ENCODE measurements around the gene NEUROG2. TPM values are rescaled to one million over a fixed set of nuclear protein-coding genes. Genes with fewer than 3 reads are reported as not detected.

The NEUROG2 gene
- total RNA-seq, 1 donor: not detected

DNA sequence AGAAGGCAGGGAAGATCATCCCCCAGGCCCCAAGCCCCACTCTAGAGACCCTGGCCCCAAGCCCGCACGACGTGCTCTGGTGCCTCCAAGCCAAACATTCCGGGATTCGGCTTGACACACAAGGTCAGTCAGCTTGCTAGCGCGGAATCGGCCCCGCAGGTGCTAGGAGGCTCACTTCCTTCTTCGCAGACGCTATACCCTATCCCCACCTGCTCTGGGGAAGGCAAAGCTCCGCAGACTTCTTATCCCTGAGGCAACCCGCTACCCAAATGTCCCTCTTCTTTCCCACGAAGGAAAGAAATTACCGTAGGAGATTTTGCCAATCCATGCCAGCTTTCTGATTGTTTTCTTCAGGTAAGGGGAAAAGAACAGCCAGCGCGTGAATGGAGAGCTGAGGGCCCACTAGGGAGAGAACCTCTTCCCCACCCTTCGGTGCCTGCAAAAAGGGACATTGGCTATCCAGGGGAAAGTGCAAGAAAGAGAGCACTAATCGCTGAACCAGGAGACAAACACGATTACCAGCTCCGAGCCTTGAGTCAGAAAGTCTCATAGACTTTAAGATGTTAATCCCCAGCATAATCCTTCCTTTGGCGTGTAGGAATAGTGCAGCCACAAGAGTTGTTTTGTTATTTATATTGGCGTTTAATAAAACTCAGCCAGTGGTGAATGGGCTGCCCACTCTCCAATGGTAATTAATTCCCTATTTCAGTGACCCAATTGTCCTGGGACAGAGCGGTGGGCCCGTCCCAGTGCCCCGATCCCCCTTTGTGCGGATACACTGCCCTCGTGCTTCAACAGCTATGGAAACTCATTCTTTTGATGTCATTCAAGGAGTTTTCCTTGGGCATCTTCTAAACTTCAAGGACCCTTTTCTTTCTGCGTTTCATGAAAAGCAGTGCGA is 5.4 kb upstream of the NEUROG2 start:
- TF ChIP-seq, protein P1, sequence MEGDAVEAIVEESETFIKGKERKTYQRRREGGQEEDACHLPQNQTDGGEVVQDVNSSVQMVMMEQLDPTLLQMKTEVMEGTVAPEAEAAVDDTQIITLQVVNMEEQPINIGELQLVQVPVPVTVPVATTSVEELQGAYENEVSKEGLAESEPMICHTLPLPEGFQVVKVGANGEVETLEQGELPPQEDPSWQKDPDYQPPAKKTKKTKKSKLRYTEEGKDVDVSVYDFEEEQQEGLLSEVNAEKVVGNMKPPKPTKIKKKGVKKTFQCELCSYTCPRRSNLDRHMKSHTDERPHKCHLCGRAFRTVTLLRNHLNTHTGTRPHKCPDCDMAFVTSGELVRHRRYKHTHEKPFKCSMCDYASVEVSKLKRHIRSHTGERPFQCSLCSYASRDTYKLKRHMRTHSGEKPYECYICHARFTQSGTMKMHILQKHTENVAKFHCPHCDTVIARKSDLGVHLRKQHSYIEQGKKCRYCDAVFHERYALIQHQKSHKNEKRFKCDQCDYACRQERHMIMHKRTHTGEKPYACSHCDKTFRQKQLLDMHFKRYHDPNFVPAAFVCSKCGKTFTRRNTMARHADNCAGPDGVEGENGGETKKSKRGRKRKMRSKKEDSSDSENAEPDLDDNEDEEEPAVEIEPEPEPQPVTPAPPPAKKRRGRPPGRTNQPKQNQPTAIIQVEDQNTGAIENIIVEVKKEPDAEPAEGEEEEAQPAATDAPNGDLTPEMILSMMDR (IDR thresholded peaks at IDR 0.05; ENCODE audit: insufficient read depth, low read length): no peak
- no peak overlapping the region for H3K4me3 ChIP-seq (ENCODE audit: low read depth, low read length)
- DNase-seq (ENCODE audit: low read depth): no peak

DNA sequence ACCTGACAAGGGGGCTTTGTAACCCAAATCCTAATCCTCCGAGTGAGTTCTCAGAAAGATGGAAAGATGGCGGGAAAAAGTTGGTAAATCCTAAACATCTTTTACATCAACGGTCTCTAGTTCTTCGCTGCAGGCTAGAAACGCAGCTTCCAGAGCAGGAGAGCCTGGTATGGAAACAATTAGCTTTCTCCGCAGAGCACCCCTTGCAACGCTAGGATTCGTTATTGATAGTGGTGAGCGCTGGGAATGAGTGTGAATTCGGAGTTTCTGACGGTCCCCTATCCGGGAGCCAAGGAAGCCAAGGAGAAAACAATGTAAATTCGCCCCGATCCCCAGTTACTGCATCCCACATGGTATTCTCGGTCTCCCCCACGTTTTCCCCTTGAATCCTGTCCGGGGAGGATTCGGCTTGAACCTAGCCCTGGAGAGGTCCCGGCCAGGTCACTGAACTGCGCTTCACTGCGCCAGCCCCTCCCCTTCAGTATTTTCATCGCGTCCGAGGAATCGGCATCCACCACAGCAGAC is 4.7 kb upstream of the NEUROG2 start:
- TF ChIP-seq, protein P1 (IDR thresholded peaks at IDR 0.05; ENCODE audit: insufficient read depth, low read length): no peak
- no peak for DNase-seq (ENCODE audit: low read depth)
- H3K4me3 ChIP-seq (ENCODE audit: low read depth, low read length): no peak overlapping the region

DNA sequence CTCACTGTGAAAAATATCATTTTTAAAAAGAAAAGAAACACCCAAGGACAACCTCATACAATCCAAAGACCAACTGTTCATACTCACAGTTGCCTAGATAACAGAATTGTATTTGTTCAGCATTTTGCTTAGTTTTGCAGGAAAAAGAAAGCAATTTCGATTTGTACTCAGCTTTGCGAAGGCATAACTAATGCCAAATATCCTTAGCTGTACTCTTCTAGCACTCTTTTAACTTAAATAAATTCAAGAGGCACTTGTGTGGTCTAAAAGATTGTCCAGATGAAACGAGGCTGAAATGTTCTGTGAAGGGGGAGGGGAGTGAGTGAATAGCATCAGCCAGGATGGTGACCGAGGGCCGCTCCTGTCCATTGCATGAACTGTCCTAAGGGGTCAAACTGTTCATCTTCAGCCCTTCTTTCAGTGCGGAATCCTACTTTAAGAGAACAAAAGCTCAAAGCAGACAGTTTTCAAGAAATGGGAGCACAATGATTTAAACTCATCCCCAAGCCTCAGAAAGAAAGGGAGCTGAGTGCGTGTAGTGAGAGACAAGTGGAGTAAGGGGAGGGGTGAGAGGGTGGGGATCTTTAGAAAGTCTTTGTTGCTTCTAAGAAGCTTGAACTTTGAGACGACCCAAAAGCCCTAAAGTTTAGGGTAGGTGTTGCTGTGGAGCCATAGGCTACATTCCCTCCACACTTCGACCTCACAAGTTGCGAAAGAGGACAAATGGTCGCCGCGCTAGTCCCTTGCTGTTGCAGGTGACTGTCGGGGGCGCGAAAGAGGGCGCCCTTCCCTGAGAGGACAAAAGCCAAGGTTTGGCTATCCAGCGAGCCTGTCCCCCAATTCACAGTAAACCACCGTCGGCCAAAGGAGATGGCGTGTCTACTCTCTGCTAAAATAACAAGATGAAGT is 4.0 kb upstream of the NEUROG2 start:
- H3K4me3 ChIP-seq (ENCODE audit: low read depth, low read length): no peak overlapping the region
- TF ChIP-seq, protein P1 (IDR thresholded peaks at IDR 0.05; ENCODE audit: insufficient read depth, low read length): no peak
- DNase-seq (ENCODE audit: low read depth): no peak

DNA sequence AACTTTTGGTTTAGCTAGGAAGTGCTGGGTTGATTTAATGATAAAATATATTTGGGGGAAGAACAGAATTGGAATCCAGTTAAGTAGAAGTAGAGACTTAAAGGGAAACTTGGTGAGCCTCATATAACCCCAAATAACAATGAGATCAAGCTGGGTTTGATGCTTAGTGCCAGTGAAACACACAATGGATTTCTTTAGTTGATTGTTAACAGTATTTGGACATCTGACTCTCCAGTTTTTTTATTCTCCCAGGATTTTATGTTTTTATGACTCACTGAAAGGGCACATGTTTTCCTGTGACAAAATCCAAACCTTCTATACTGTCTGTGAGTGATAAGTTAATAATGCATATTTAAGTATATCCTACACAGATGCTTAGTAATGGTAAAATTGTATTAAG is 2.7 kb upstream of the NEUROG2 start:
- no peak for DNase-seq (ENCODE audit: low read depth)
- no peak overlapping the region for H3K4me3 ChIP-seq (ENCODE audit: low read depth, low read length)
- TF ChIP-seq, protein P1 (IDR thresholded peaks at IDR 0.05; ENCODE audit: insufficient read depth, low read length): no peak

DNA sequence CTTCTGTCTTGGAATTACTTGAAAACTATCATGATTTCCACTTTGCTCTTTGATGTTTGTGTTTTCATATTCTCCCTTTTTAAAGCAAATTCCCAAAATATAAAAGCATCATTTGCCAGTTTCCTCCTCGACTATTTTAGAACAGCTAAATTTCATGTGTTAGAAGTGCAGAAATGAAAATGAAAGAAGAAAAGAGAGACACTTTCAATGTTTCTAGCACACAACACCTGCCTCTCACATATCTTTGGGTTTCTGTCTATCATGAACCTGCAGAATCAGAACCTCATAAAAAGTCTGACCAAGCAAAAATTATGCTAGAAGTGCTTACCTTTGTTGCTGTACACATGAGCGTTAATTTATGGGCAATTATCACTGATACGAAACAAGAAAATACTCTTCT is 1.9 kb upstream of the NEUROG2 start:
- TF ChIP-seq, protein P1 (IDR thresholded peaks at IDR 0.05; ENCODE audit: insufficient read depth, low read length): no peak
- no peak overlapping the region for H3K4me3 ChIP-seq (ENCODE audit: low read depth, low read length)
- no peak for DNase-seq (ENCODE audit: low read depth)

DNA sequence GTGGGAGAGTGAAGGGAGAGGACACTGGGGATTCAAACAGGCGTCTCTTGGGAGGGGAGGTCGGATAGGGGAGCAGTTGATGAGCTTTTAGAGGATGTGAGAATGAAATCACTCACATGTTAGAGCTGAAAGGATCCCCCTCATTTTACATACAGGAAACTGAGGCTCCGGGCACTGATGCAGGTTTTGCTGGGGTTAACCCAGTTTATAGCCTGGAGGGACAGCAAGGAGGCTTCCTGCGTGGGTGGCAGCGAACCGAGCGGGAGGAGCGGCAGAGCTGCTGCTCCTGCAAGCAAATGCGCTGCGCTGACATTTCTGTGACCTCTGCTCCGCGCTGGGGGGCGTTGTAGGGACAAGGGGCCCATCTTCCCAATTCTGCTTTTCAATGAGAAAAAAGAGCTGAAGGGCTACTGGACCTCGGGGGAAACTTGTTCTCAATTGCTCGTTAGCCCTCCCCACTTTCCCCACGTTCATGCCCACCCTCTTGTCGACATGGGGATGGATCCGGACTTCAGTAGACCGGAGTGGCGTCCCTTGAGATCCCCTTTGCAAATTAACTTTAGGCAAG is 1.2 kb upstream of the NEUROG2 start:
- DNase-seq (ENCODE audit: low read depth): no peak
- TF ChIP-seq, protein P1 (IDR thresholded peaks at IDR 0.05; ENCODE audit: insufficient read depth, low read length): no peak
- no peak overlapping the region for H3K4me3 ChIP-seq (ENCODE audit: low read depth, low read length)
